Heart right ventricle (tissue), 16 donors: ENCODE measurements around the gene MFSD12. TPM values are rescaled to one million over a fixed set of nuclear protein-coding genes. Genes with fewer than 3 reads are reported as not detected.

Experiments used
- ATAC-seq, 8 donors: fragments of 200-7000 bp; cut with Tn5 transposase; one replicate each; pipeline ENCODE4 v1.9.1; 2020; ENCODE audit warnings: mild to moderate bottlenecking in 8 of 8, moderate library complexity in 8 of 8, moderate number of reproducible peaks in 1 of 8
- DNase-seq, 2 donors: peaks; one replicate each; pipeline ENCODE4 v3.0.0-alpha.2; 2020
- H3K27ac ChIP-seq, 10 donors: fragments of 200-600 bp; sonication (generic) in 2 of 10; one replicate each; pipeline versions ENCODE4 v1.5.0 to v1.8.0; 2020 to 2022; ENCODE audit warnings: mild to moderate bottlenecking in 3 of 10
- H3K27me3 ChIP-seq, 7 donors: fragments of 200-600 bp; one replicate each; pipeline ENCODE4 v1.8.0; 2021 to 2022; ENCODE audit warnings: mild to moderate bottlenecking in 2 of 7
- H3K36me3 ChIP-seq, 9 donors: fragments of 200-600 bp; sonication (generic) in 1 of 9; one replicate each; pipeline versions ENCODE4 v1.5.0 to v1.8.0; 2020 to 2022; ENCODE audit warnings: mild to moderate bottlenecking in 2 of 9
- H3K4me1 ChIP-seq, 9 donors: fragments of 200-600 bp; sonication (generic) in 1 of 9; one replicate each; pipeline versions ENCODE4 v1.5.0 to v1.8.0; 2020 to 2022; ENCODE audit warnings: mild to moderate bottlenecking in 4 of 9
- H3K4me3 ChIP-seq, 10 donors: fragments of 200-600 bp; sonication (generic) in 2 of 10; one replicate each; pipeline versions ENCODE4 v1.5.0 to v1.8.0; 2020 to 2022; ENCODE audit warnings: mild to moderate bottlenecking in 7 of 10, moderate library complexity in 2 of 10
- H3K9me3 ChIP-seq, 11 donors: fragments of 200-600 bp in 10 of 11; sonication (generic) in 2 of 11; one replicate each; pipeline versions ENCODE4 v1.5.0 to v1.8.0; 2013 to 2022; ENCODE audit warnings: mild to moderate bottlenecking in 2 of 11, control low read depth in 1 of 11, moderate library complexity in 1 of 11
- WGBS, 2 donors: extraction: QIAGEN DNeasy Blood & Tissue Kit; methylation state at CpG; one replicate each; pipeline ENCODE4 v1.1.7; 2013; ENCODE audit warnings: inconsistent platforms in 1 of 2; 5-methylcytosine and 5-hydroxymethylcytosine counted together
- intact Hi-C, 10 donors: fragments of 100-400 bp; cut with DNase I; formaldehyde crosslinking; loops; one replicate each; pipeline versions ENCODE4 v1.11.1 to v1.14.2; 2022
- polyA plus RNA-seq, 2 donors: library from polyadenylated mRNA; stranded (reverse); fragments of 200-250 nt; gene quantifications; one replicate each; pipeline ENCODE4 v1.2.3, GENCODE V29; 2013
- total RNA-seq, 10 donors: library from RNA; stranded (reverse); fragmentation: NEBNext Ultra II Directional in 3 of 10; extraction: Animal tissue kit (Norgen Biotek cat#: 25700) in 3 of 10; gene quantifications; one replicate each; pipeline versions ENCODE4 v1.2.1 to v1.2.4, GENCODE V29; 2021 to 2023
- TF ChIP-seq, protein P1 (sequence below), 9 donors: fragments of 200-600 bp; sonication (generic) in 2 of 9; IDR thresholded peaks; one replicate each; pipeline versions ENCODE4 v1.5.0 to v1.8.0; 2021 to 2022; ENCODE audit warnings: antibody characterized with exemption in 9 of 9, mild to moderate bottlenecking in 5 of 9, moderate library complexity in 1 of 9
- donor health status: Arrhythmogenic right ventricular cardiomyopathy.
- donor health status: ischemic (EF 13 %, LVEDD 7.1; RV severe dilation, severe dysfunction).
- donor health status: healthy with polysubstance abuse.
- donor health status: DM: no; HTN: yes; CAD: no.
- donor health status: DM: no; HTN: no; CAD: no.
- donor health status: ischemic (EF 25% LVEDD 6.9; RV normal size, moderate dysfunction).
- donor health status: ischemic (EF 25% LVEDD 5.7; RV mildly dilated, moderate dysfunction).
- donor health status: healthy.
- donor health status: DM: yes; HTN: yes; CAD: no.
- donor health status: Ischemic cardiomyopathy.
- donor health status: ischemic (EF 35%, LVEDD 5.7; RV mildly dilated, moderate dysfunction).
- donor health status: nonischemic (EF 11% LVEDD 7.7; RV severe dilation, severe dysfunction).
- donor health status: DM: yes; HTN: yes; CAD: no.
- donor health status: PGD.
- donor health status: ischemic (EF 29% LVEDD 5.4; RV normal size, mild dysfunction).
- donor health status: nonischemic (EF 23%, LVEDD 6.1; RV moderate dilation, normal function).

The MFSD12 gene
- total and polyA plus RNA-seq, 12 donors = 11.6 to 43.2 (median 22.1) TPM

DNA sequence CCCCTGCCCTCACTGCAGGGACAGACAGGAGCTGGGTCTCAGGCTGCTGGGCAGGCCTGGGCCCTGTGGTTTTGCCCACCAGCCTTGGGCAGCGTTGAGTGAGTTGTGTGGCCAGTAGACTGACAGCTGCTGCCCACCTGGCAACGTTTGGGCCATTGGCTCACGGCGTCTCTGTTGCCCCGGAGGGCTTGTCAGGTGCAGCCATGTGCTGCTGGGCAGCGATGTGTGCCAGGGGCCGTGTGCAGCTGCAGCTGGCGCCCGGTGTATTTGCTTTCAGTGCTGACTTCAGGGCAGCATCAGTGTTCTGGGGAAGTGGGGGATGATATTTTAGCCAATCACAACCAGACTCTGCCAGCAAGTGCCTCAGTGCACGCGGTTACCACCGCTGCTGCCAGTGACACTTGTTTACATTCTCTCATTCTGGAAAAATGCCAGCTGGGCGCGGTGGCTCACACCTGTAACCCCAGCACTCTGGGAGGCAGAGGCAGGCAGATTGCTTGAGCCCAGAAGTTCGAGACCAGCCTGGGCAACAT is 40.6 kb downstream of the MFSD12 start:
- TF ChIP-seq, protein P1, sequence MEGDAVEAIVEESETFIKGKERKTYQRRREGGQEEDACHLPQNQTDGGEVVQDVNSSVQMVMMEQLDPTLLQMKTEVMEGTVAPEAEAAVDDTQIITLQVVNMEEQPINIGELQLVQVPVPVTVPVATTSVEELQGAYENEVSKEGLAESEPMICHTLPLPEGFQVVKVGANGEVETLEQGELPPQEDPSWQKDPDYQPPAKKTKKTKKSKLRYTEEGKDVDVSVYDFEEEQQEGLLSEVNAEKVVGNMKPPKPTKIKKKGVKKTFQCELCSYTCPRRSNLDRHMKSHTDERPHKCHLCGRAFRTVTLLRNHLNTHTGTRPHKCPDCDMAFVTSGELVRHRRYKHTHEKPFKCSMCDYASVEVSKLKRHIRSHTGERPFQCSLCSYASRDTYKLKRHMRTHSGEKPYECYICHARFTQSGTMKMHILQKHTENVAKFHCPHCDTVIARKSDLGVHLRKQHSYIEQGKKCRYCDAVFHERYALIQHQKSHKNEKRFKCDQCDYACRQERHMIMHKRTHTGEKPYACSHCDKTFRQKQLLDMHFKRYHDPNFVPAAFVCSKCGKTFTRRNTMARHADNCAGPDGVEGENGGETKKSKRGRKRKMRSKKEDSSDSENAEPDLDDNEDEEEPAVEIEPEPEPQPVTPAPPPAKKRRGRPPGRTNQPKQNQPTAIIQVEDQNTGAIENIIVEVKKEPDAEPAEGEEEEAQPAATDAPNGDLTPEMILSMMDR (IDR thresholded peaks at IDR 0.05) = no peak
- no peak overlapping the region for H3K27ac ChIP-seq
- H3K9me3 ChIP-seq = no peaks in the 10 kb centered on the region
- peaks cover 0 to 33% (median 0%) of the 10 kb centered on the region in 9 donors for H3K36me3 ChIP-seq
- 75% methylated on average over 15 of the region's 15 CpGs for WGBS, 2 donors
- H3K4me3 ChIP-seq = no peak overlapping the region
- no peak for ATAC-seq
- intact Hi-C loops = no loop called here
- peaks cover 3 to 42% (median 9%) of the 10 kb centered on the region in 9 donors for H3K4me1 ChIP-seq
- no peak for DNase-seq
- no peaks in the 10 kb centered on the region for H3K27me3 ChIP-seq

DNA sequence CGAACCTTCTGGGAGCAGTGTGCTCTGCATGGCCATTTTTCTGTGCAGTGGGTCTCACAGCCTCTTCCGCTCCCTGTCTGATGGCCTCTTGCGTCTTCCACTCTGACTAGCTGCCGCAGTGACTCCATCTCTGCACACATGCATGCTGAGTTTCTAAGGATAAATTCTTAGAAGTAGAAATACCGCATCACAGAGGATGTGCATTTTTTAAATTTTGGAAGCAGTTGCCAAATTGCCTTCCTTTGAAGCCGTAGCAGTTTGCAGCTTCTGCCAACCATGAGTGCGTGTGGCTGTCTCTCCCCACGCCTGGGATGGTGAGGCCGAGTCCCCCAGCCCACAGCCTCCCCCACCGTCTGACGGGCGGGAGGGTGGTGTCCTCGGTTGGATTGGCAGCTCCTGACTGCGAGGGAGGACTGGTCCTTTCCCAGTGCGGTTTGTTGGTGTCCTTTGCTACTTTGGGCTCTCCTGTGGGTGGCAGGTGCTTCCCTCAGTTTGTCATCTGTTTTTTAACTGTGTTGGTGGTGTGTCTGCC is 41.4 kb downstream of the MFSD12 start:
- Histone ChIP-seq H3K27ac (no peak overlapping the region), H3K9me3 (no peaks in the 10 kb centered on the region), H3K27me3 (no peaks in the 10 kb centered on the region), H3K4me1 (peaks cover 7 to 49% (median 9%) of the 10 kb centered on the region in 9 donors), H3K4me3 (no peak overlapping the region), H3K36me3 (peaks cover 0 to 33% (median 0%) of the 10 kb centered on the region in 9 donors)
- ATAC-seq (no peak), DNase-seq (no peak)
- TF ChIP-seq, protein P1 (IDR thresholded peaks at IDR 0.05) = no peak
- WGBS, 2 donors = 75 to 77% methylated on average over 15 of the region's 15 CpGs
- intact Hi-C loops = no loop called here

DNA sequence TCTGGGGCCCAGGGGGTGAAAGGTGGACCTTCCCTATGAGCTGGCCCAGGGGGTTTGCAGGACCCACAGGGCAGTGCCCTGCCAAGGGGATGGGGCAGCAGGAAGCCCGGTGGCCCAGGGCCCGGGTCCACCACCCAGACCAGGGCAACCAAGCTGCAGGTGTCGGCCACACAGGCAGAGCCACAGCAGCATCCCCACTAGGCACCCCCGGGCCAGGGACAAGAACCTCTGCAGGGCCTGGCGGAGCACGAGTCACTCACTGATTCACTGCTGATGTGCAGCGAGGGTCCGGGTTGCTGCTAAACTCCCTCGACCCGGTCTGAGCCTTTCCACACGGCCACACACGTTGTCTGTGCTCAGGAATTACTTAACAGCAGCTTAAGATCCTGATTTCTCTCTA is 42.5 kb downstream of the MFSD12 start:
- 84 to 89% methylated on average over 12 of the region's 12 CpGs for WGBS, 2 donors
- H3K4me1 ChIP-seq = peaks cover 7 to 52% (median 9%) of the 10 kb centered on the region in 9 donors
- no peak for DNase-seq

DNA sequence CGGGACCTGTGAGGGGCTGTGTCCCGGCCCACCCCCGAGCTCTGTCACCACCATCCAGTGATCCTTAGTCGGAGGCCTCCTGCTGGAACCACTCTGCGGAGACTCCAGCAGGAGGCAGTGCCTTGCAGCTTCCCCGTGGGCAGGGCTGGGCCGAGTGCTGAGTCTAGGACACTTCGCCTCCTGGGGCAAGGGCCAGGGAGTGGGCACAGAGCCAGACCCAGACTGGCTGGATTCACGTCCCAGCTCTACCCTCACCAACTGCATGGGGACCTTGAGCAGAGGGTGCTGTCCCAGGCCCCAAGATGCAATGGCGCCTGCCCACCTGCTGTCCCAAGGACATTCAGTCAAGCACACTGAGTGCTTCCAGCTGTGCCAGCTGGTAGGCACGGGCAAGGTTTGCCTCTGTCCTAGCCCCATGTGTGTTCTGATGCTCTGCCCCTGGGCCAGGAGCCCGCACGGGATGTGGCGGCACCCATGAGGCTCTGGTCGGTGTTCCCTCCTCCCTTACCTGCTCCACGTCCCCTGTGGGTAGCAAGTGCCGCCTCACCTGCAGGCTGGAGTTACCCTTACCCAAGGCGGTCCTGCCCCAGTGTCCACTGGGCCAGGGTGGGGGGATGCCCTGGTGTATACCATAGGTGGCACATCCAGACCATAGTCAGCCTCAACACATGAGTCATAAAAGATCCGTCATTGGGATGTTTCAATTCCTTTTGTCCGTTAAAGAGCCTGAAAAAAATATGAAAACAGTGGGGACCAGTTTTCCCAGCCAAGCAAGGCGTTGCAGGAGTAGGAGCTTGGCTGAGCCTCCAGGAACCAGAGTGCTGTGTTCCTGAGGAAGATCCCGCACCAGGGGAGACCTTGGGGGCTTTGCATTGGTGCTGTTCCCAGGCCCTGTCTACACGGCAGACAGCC is 43.9 kb downstream of the MFSD12 start:
- Histone ChIP-seq H3K4me3 (no peak overlapping the region), H3K36me3 (peaks cover 0 to 35% (median 0%) of the 10 kb centered on the region in 9 donors), H3K27me3 (no peaks in the 10 kb centered on the region), H3K4me1 (peaks cover 8 to 64% (median 18%) of the 10 kb centered on the region in 9 donors), H3K9me3 (no peaks in the 10 kb centered on the region), H3K27ac (no peak overlapping the region)
- peak in 6 of 8 donors; percentile 20 to 46 (median 33) for ATAC-seq
- intact Hi-C loops = no loop called here
- peak; percentile 30 to 52 for DNase-seq
- WGBS, 2 donors = 76 to 78% methylated on average over 23 of the region's 23 CpGs
- TF ChIP-seq, protein P1 (IDR thresholded peaks at IDR 0.05) = no peak

More for the DNA sequence above, 42.5 kb downstream of the MFSD12 start:
- no peak for ATAC-seq
- peaks cover 0 to 36% (median 0%) of the 10 kb centered on the region in 9 donors for H3K36me3 ChIP-seq
- no peak overlapping the region for H3K4me3 ChIP-seq
- intact Hi-C loops = no loop called here
- no peak overlapping the region for H3K27ac ChIP-seq
- H3K9me3 ChIP-seq = no peaks in the 10 kb centered on the region
- TF ChIP-seq, protein P1 (IDR thresholded peaks at IDR 0.05) = no peak
- H3K27me3 ChIP-seq = no peaks in the 10 kb centered on the region
